Gastroesophageal sphincter (tissue), 3 donors: Measurements from ENCODE around the gene PLEKHG4B.

Experiments
- POLR2A ChIP-seq, 2 donors: fragments of 450-650 bp; IDR thresholded peaks; one replicate each; pipeline ENCODE4 v1.6.1; 2017; ENCODE audit warnings: antibody characterized with exemption in 2 of 2, mild to moderate bottlenecking in 2 of 2, moderate library complexity in 1 of 2
- TF ChIP-seq, protein P1 (sequence below), 4 experiments: fragments of 200-600 bp in 2 of 4; fragments of 450-650 bp in 2 of 4; sonication (generic) in 1 of 4; IDR thresholded peaks; one replicate each; pipeline ENCODE4 v1.5.1; 2017 to 2019; ENCODE audit warnings: antibody characterized with exemption in 4 of 4, mild to moderate bottlenecking in 2 of 4, moderate library complexity in 2 of 4

GRCh38 chr5:74503-75109 is 17.4 kb upstream of the PLEKHG4B start:
- TF ChIP-seq, protein P1, sequence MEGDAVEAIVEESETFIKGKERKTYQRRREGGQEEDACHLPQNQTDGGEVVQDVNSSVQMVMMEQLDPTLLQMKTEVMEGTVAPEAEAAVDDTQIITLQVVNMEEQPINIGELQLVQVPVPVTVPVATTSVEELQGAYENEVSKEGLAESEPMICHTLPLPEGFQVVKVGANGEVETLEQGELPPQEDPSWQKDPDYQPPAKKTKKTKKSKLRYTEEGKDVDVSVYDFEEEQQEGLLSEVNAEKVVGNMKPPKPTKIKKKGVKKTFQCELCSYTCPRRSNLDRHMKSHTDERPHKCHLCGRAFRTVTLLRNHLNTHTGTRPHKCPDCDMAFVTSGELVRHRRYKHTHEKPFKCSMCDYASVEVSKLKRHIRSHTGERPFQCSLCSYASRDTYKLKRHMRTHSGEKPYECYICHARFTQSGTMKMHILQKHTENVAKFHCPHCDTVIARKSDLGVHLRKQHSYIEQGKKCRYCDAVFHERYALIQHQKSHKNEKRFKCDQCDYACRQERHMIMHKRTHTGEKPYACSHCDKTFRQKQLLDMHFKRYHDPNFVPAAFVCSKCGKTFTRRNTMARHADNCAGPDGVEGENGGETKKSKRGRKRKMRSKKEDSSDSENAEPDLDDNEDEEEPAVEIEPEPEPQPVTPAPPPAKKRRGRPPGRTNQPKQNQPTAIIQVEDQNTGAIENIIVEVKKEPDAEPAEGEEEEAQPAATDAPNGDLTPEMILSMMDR (IDR thresholded peaks at IDR 0.05): no peak
- no peak for TF ChIP-seq POLR2A (IDR thresholded peaks at IDR 0.05)
